ENCODE measurements around the gene FEM1C.
"Not testable (repeated sequence)": the region's sequence is repeated elsewhere in the genome, so short reads cannot be mapped to it uniquely, and the experiment has no call there.

Gene FEM1C

DNA sequence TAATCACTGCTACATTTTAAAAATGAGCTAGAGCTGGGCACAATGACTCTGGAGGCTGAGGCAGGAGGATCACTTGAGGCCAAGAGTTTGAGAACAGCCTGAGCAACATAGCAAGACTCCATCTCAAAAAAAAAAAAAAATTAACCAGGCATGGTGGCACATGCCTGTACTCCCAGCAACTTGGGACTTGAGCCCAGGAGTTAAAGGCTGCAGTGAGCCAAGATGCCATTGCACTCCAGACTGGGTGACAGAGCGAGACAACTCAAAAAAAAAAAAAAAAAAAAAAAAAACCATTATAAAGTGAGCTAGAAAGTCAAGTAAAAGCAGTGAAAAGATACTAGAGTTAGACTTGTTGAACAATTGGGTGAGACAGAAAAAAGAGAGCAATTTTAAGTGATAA, 28.2 kb downstream of the FEM1C start:
- no peak for DNase-seq

DNA sequence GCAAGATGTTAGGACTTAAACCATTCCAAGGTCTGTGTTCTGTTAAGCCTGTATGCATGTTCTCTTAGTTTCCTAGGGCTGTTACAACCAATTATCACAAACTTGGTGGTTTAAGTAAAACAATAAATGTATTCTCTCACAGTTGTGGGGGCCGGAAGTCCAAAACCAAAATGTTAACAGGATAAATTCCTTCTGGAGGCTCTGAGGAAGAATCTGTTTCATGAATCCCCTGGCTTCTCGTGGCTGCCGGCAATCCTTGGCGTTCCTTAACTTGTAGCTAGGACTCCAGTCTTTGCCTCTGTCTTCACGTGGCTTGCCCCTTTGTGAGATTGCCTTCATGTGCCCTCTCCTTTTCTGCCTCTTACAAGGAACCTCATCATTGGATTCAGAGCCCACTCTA, 30.4 kb downstream of the FEM1C start:
- DNase-seq, result no peak

DNA sequence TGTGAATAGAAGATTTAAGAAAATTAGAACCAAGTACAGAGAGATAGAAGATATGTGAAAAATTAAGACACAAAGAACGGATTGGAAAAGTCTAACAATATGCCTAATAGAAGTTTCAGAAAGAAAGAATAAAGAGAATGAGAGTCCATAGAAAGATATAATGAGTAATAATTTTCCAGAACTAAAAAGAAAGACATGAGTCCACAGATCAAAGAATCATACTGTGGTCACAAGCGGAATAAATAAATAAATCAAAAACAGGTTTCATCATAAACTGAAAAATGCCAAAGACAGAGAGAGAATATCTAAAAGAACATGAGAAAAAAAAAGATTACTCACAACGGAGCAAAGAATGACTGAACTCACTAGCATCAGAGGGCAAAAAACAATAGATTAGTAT, 32.9 kb downstream of the FEM1C start:
- DNase-seq, result no peak

DNA sequence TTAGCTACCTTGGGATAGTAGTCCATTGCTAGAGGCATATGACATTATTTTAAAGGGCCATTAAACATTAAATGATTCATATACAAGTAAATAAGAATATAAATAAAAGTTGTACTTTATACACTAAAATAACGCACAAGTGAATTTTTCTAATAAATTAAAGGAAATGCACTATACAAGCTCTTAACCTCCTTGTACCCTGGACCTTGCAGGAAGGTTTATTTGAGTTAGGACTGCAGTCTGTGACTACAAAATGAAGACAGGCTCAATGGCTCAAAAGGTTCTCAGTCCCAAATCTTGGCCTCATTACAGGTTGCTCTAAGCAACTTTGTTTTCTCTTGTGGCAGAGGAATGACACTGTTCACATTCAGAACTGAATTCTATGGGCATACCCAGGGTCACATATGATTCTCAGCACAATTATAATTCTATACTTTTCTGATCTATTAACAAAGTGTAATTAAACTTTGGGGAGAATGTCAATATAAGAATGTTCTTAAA, 34.4 kb downstream of the FEM1C start:
- DNase-seq, result no peak

DNA sequence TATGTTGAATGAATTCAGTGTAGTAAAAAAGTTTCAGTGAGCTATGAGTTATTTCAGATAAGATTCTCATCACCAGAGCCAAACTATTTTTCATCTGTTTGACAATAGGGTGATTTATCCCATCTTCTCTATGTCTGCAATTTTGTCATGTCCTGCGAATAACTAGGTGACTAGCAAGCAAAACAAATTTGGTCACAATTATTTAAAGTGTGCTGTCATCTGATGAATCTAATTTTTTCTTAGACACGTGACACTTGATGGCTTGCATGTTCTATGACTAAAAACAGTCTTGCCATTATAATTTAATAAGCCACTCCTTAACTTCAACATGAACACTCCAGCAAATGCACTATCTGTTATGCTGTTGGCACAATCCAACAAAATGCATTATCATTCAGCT, 35.0 kb downstream of the FEM1C start:
- no peak for DNase-seq

DNA sequence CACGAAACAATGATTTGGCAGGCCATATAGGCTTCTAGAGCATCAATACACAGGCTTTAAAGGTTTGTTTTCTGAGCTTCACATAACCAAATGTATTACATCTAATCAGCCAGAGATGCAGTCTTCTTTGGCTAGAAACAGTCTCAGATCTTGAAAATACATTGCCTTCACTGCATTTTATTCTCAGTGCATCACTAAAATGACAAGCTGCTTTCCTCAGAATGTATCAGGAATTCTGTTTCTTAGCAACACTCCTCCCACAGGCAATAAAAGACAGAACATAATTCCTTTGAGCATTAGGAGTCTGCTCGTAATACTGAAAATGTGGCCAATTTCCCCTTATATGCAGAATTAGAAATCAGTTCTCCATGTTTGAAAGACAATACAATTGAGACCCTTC, 36.9 kb downstream of the FEM1C start:
- peak; percentile 51 for DNase-seq

DNA sequence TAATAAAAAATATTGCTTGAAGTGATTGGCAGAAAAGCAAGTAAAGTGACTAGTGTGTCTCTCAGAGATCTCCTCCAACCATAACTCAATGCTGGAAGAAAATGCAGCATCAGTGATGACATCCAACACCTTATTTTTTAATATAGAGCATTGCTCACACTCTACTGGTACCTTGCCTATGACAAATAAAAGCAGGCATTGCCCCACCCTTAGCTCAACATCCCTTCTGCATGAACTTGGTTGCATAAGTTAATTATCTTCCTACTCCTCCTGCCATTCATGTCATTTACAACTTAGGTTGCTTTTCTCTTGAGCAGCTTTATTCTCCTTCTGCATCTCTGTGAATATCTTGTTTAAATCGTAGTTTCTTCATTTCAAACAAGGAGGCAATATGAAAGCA, 41.2 kb downstream of the FEM1C start:
- no peak for DNase-seq

DNA sequence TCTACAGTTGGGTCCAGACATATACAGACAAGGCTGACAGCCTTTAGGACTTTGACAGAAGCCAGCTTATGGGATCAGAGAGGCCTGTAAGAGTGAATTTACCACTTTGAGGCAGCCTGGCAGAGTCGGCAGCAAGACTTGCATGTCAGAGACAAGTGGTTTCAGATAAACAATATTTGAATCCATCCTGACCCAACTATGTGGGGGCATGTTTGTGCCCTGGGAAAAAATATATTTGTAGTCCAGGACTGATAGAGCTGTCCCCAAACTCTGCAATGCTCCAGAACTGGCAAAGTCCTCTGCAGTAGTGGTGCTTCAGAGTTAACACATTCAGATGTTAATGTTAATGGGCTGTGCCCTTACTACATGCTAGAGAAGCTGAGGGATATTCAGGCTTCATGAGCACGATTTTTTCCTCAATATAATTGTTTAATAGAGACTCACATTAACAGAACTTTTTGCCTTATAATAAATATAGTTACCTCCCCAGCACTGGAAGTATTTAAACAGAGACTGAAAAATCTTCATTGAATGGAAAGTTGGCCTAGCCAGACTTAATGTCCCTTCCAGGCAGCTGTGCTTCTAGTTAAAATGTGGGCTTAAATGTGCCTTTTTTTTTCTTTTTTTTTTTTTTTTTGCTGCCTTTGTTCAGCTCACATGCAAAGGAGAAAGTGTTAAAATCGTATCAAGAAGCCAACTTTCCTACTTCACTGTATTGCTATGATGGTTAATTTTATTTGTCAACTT, 42.9 kb downstream of the FEM1C start:
- no peak for DNase-seq

DNA sequence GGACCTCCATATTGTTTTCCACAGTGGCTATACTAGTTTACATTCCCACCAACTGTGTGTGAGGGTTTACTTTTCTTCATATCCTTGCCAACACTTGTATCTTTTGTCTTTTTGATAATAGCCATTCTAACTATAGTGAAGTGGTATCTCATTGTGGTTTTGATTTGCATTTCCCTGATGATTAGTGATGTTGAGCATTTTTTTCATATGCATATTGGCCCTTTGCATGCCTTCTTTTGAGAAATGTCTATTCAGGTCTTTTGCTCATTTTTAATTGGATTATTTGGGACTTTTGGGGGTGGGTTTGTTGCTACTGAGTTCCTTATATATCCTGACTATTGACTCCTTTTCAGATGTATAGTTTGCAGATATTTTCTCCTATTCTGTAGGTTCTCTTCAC, 44.4 kb downstream of the FEM1C start:
- no peak for DNase-seq

DNA sequence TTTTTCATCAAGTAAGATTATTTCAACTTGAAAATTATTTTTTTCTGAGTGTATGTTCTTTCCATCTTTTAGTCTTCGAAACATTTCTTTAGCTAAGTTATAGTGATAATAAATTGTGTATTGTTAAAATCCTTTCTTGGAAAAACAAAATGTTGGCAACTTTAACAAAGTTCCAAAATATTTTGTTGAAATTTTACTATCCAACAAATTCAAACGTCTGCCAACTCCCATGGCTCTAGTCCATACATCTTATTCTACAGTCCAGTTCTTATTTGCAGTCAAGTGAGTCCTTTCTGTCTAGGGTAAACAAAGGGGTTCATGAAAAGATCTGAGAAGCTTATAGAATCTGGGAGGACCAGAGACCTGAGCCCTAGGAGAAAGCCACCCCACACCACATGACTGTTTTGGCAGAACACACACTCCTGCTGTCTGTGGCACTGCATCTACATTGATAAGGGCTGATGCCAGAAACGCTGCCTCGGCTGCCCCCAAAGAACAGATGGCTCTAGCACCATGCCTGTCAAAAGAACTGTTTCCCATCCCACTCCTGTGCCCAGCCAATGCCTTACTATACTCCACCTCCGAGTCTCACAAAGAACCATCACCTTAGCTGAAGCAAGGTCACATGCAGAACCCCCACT, 47.5 kb downstream of the FEM1C start:
- no peak for DNase-seq

DNA sequence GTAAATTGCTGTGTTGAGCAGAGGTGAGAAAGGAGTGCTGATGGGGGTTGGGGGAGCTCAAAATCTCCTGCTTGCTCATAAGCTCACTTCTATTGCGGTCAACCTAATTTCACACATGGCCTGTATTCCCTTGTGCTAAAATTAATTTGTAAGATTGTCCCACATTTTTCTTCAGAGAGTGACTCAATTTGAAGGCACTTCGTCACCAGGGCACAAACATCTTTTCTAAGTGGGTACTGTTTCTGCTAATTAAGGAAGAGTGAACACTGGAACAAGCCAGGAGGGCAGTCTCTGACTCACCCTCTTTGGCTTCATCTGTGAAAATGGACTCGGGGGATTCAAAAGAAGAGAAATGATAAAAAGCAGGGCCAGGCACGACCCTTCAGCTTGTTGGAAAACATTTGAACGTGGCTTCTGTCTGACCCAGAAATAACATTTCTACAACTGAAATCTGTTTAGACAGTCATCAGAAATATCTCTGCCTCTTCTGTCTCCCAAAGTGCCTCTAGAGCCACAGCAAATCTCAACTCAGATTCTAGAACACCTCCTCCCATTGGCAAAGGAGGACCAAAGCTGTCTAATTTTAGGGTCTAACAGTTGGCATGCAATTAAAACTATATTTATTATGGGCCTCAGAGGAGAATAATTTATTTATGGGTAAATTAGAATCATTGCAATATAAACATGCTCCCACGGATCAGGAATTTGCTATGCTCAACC, 49.8 kb downstream of the FEM1C start:
- no peak for DNase-seq

DNA sequence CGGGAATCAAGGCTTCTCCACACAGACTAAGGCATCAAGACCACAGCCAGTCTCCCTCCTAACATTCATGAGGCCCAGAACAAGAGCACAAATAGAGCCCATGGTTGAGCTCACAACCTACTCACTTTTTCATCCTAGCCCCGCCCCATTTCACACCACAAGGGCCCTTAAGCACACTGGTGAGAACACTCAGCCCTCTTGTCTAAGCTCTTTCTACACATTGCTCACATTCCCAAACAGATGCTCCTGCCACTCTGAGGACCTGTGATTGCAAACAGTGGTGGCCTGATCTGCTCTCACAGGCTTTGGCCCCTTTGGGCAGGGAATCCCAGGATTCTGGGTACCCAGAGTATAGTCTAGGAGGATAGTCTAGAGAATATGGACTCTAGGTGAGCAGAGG, 54.0 kb downstream of the FEM1C start:
- DNase-seq, result no peak

DNA sequence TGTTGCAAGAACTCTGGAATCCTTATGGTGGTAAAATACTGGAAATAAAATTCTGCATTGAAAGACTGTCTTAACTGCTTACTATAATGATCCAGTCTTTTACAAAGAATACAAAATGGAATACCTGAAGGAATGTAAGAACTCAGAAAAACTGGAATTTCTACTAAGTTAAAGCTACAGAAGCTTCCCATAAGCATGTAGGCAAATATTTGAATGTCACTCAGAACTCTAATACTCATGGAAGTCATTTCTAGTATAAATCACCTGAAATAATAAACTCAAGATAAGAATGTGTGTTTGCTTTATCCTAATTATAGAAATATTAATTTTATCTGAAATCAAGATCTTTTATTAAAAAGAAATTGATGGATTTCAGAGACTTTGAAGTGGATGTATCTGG, 54.8 kb downstream of the FEM1C start:
- DNase-seq, result no peak

DNA sequence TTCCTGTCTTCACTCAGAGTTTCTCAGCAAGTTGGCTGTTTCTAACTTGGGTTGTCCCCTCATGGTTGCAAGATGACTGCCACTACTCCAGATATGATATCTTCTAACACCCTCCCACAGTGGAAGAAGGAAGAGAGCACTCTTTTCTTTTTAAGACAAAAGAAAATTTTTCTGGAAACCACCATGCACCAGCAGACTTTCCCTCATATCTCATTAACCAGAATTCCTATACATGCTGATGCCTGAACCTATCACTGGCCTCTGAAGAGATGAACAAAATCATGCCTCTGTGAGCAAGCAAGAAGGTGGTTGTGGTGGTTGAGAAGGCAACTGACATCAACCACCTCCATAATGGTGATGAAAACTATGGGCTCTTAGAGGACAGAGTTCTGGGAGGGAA, 56.8 kb downstream of the FEM1C start:
- no peak for DNase-seq

DNA sequence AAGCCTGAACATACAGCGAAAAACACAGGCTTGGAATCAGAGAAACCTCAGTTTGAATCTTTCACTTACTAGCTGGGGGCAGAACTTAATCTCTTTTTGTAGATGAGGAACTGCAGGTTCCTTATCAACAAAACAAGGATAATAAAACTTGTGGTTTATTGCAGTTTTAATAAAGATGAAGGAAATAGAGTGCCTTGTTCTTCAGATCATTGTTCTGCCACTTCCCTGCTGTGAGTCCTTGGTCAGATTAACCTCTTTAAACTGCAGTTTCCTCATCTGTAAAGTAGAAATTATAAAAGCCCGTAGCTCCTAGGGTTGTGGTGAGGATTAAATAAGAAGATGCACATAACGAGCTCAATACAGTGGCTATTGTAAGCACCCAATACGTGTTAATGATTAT, 57.4 kb downstream of the FEM1C start:
- DNase-seq, result no peak

DNA sequence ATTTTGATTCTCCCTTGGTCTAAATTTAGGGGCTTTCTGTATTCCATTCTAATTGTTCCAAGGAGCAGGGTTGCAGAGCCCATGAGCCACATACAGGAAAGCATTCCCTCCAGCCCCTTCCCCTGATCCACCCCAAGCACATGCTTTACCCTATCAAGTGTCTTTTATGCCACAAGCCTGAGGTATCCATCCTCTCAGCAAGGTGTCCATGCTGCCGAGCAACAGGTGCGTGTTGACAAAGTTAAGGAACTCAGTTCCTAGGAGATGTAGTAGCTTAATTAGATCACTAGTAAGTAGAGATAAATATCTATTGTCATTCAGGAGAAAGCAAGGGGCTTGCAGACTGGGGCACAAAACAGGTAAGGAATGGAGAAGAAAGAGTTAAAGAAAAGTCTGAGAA, 57.8 kb downstream of the FEM1C start:
- no peak for DNase-seq

DNA sequence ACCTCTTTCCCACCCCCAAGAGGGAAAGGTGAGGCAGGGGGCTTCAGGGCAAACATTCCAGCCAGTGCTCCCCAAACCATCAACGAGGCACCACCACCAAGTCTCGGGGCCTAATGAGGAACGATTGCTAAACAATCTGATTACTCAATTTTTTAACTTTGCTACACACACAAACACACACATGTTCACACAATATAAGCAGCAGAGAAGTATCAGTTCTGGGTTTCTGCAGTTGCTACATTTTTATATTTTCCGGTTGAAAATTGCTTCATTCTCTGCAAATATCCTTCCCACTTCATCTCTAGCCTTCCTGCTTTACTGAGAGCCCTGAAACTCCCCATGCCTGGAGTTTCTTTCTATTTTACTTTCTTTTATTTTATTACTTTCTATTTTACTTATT, 60.2 kb downstream of the FEM1C start:
- DNase-seq, result no peak

DNA sequence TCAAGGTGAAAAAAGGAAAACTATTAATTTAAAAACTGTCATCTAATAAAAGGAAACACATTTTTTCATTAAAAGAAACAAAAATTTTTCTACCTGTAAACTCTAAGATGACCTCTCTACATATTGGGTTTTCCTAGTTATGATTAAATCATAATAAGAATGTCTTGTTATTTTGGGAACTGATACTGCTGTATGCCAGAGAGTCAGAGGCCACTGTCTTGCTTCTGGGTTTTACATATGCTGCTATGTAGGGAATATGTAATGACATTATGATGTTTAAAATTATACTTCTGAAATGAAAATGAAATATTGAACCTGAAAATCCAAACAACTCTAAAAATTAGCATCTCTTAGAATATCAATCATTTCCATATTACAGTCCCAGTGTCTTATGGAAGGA, 63.7 kb downstream of the FEM1C start:
- no peak for DNase-seq

DNA sequence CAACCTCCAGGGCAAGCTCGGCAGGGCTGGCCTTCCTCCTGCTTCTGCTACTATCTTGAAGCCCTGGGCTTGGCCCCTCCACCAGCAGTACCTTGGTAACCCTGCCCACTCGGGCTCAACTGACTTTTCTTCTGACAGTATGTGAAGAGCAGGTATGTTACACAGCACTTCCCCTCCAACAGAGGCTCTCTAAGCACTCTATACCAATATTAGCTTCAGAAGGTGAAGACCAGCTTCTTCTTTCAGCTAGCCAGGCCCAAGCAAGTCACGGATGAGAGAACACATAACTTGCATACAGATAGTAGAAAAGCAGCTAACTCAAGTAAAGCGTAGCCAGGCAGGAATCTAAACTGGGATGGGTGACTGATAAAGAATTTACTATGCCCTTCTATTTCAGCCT, 64.3 kb downstream of the FEM1C start:
- no peak for DNase-seq

DNA sequence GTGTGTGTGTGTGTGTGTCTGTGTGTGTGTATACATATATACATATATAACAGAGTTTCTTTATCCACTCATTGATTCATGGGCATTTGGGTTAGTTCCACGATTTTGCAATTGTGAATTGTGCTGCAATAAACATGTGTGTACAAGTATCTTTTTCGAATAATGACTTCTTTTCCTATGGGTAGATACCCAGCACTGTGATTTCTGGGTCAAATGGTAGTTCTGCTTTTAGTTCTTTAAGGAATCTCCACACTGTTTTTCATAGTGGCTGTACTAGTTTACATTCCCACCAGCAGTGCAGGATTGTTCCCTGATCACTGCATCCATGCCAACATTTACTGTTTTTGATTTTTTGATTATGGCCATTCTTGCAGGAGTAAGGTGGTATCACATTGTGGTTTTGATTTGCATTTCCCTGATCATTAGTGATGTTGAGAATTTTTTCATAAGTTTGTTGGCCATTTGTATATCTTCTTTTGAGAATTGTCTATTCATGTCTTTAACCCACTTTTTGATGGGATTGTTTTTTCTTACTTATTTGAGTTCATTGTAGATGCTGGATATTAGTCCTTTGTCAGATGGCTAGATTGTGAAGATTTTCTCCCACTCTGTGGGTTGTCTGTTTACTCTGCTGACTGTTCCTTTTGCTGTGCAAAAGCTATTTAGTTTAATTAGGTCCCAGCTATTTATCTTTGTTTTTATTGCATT, 65.3 kb downstream of the FEM1C start:
- not testable (repeated sequence) for DNase-seq

DNA sequence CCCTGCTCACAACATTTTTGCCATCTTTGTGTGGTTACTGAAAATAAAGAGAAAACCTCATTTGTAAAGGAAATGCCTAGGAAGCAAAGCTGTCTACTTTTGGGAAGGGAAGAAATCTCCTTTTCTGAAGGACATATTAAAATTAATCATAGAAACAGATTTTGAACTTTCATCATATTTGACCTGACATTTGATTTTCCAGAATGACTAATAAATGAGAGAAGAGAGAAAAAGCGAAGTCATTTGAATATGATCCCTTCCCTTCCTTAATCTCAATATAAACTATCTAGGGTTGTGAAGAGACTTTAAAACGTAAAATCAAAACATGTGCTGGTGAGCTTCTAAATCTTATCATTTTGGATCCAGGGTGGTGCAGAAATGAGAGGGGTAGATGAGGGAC, 66.3 kb downstream of the FEM1C start:
- no peak for DNase-seq

DNA sequence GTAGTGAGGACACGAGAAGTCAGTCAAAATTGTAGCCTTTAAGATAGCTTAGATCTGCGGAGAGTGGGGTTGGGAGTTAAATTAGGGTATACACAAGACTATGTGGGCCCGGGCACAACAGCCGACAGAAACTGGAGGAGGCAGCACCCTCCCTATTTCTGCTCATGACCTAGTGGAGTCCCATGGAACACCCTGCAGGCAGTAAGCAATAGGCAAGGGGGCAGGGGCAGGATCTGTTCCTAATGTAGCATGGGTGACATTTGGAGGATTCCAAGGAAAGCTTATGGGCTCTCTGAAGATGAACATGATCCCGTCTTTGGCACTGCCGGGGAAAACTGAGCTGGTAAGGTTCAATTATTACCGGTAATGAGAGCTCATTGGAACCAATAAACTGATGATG, 67.0 kb downstream of the FEM1C start:
- no peak for DNase-seq

DNA sequence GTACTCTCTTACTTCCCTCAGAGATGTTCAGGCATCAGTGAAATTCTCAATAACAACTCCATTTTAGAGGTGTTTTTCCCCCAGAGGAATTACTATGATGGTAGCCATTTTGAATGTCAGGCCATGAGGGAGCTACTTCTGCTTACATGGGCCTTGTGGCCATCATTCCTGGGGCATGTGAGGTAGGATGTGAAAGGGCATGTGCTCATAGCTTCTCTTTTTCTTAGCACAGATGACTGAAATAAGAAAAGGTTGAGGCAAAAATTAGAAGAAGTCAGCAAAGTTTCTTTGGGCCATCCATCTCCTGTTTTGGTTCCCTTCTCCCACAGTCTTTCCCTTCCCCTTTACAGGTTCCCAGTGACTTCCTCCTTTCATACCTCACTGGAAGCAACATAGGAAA, 68.8 kb downstream of the FEM1C start:
- no peak for DNase-seq

All from eye (tissue), 1 donor.